WTC11 (cell line): ENCODE measurements around the gene FUBP3. TPM values are rescaled to one million over a fixed set of nuclear protein-coding genes. Genes with fewer than 3 reads are reported as not detected.

Experiments
- ATAC-seq: fragments of 200-7000 bp; cut with Tn5 transposase; 2 replicates; pipeline ENCODE4 v1.10.0; 2021; ENCODE audit warnings: mild to moderate bottlenecking, moderate library complexity
- Bru-seq: library from RNA; stranded (reverse); fragments of 400-500 nt; gene quantifications from one replicate; lab custom pipeline; 2021; lab: Mats Ljungman, UMichigan
- CTCF ChIA-PET: fragments of 300-600 bp; sonication (Branson Sonifier 250); formaldehyde crosslinking; loops from one replicate; lab custom pipeline; 2021; ENCODE audit warnings: antibody characterized with exemption; lab: Charles Lee
- POLR2A ChIA-PET: fragments of 350-600 bp; sonication (Branson Sonifier 250); formaldehyde crosslinking; loops from one replicate; lab custom pipeline; 2021; ENCODE audit warnings: antibody characterized with exemption; lab: Charles Lee
- DNase-seq: peaks from one replicate; pipeline ENCODE4 v3.0.0; 2021; ENCODE audit warnings: low spot score
- H3K27ac Mint-ChIP-seq: 2 replicates; pipeline ENCODE4 v1.8.0; 2021; ENCODE audit warnings: mixed read lengths
- H3K27me3 Mint-ChIP-seq: 2 replicates; pipeline ENCODE4 v1.8.0; 2021; ENCODE audit warnings: low read depth, mild to moderate bottlenecking, moderate library complexity, mixed read lengths
- H3K36me3 Mint-ChIP-seq: 2 replicates; pipeline ENCODE4 v1.8.0; 2021; ENCODE audit warnings: mixed read lengths
- H3K4me1 Mint-ChIP-seq: 2 replicates; pipeline ENCODE4 v1.8.0; 2022; ENCODE audit warnings: mixed read lengths
- H3K4me3 Mint-ChIP-seq: 2 replicates; pipeline ENCODE4 v1.8.0; 2021; ENCODE audit warnings: mild to moderate bottlenecking, moderate library complexity, mixed read lengths
- H3K9me3 Mint-ChIP-seq: 2 replicates; pipeline ENCODE4 v1.8.0; 2021; ENCODE audit warnings: mixed read lengths
- CBFB ChIP-seq: sonication (generic); formaldehyde crosslinking; IDR thresholded peaks from 2 replicates; pipeline ENCODE4 v1.8.1; 2022; ENCODE audit warnings: mild to moderate bottlenecking, low read depth, missing genetic modification reagents
- ETV6 ChIP-seq: sonication (generic); formaldehyde crosslinking; IDR thresholded peaks from 2 replicates; pipeline ENCODE4 v1.8.1; 2022; ENCODE audit warnings: mild to moderate bottlenecking, missing genetic modification reagents
- FOXJ3 ChIP-seq: sonication (generic); formaldehyde crosslinking; IDR thresholded peaks from 2 replicates; pipeline ENCODE4 v1.9.0; 2021; ENCODE audit warnings: missing genetic modification reagents, mild to moderate bottlenecking, borderline replicate concordance
- HMGA2 ChIP-seq: fragments of 250-450 bp; sonication (Bioruptor Pico); IDR thresholded peaks from 2 replicates; pipeline ENCODE4 v1.4.0; 2021; ENCODE audit warnings: mild to moderate bottlenecking, moderate library complexity
- HMGXB4 ChIP-seq: sonication (generic); formaldehyde crosslinking; IDR thresholded peaks from 2 replicates; pipeline ENCODE4 v1.8.1; 2023; ENCODE audit warnings: mild to moderate bottlenecking, moderate library complexity, missing genetic modification reagents
- IRF1 ChIP-seq: sonication (generic); formaldehyde crosslinking; IDR thresholded peaks from 2 replicates; pipeline ENCODE4 v1.8.0; 2023; ENCODE audit warnings: missing genetic modification reagents
- KAT7 ChIP-seq: sonication (generic); formaldehyde crosslinking; IDR thresholded peaks from 2 replicates; pipeline ENCODE4 v1.8.1; 2023; ENCODE audit warnings: missing genetic modification reagents, mild to moderate bottlenecking, borderline replicate concordance
- MAX ChIP-seq: sonication (generic); formaldehyde crosslinking; IDR thresholded peaks from 2 replicates; pipeline ENCODE4 v1.8.0; 2022; ENCODE audit warnings: mild to moderate bottlenecking, missing genetic modification reagents
- NR2C2 ChIP-seq: sonication (generic); formaldehyde crosslinking; IDR thresholded peaks from 2 replicates; pipeline ENCODE4 v1.8.0; 2022; ENCODE audit warnings: mild to moderate bottlenecking, missing genetic modification reagents
- SP1 ChIP-seq: sonication (generic); formaldehyde crosslinking; conservative IDR thresholded peaks from 2 replicates; pipeline ENCODE4 v1.8.1; 2022; ENCODE audit warnings: missing genetic modification reagents
- TCF7 ChIP-seq: sonication (generic); formaldehyde crosslinking; IDR thresholded peaks from 2 replicates; pipeline ENCODE4 v1.8.0; 2022; ENCODE audit warnings: mild to moderate bottlenecking, low read depth, missing genetic modification reagents, moderate library complexity
- TEAD1 ChIP-seq: sonication (generic); formaldehyde crosslinking; IDR thresholded peaks from 2 replicates; pipeline ENCODE4 v1.8.0; 2022; ENCODE audit warnings: mild to moderate bottlenecking, missing genetic modification reagents
- TEAD4 ChIP-seq: sonication (generic); formaldehyde crosslinking; IDR thresholded peaks from 2 replicates; pipeline ENCODE4 v1.8.0; 2022; ENCODE audit warnings: mild to moderate bottlenecking, missing genetic modification reagents
- ZNF232 ChIP-seq: sonication (generic); formaldehyde crosslinking; IDR thresholded peaks from 2 replicates; pipeline ENCODE4 v1.8.0; 2022; ENCODE audit warnings: mild to moderate bottlenecking, missing genetic modification reagents
- long read RNA-seq, 3 experiments: library from RNA in 1 of 3; library from capped mRNA in 1 of 3; library from polyadenylated mRNA in 1 of 3; unstranded in 2 of 3; stranded (forward) in 1 of 3; transcript quantifications; one replicate each; pipeline ENCODE4 v2.0.0, GENCODE V29; 2021
- total RNA-seq: library from RNA; stranded (reverse); gene quantifications from 3 replicates; pipeline ENCODE4 v1.2.3, GENCODE V29; 2021
- TF ChIP-seq, protein P1 (sequence below): sonication (generic); formaldehyde crosslinking; IDR thresholded peaks from 2 replicates; pipeline ENCODE4 v1.8.1; 2022; ENCODE audit warnings: mild to moderate bottlenecking, moderate library complexity, missing genetic modification reagents
- TF ChIP-seq, protein P2 (sequence below): sonication (generic); formaldehyde crosslinking; conservative IDR thresholded peaks from 2 replicates; pipeline ENCODE4 v1.8.1; 2023; ENCODE audit warnings: mild to moderate bottlenecking, low read depth, missing genetic modification reagents, moderate library complexity
- TF ChIP-seq, protein P3 (sequence below): sonication (generic); formaldehyde crosslinking; IDR thresholded peaks from 2 replicates; pipeline ENCODE4 v1.8.0; 2022; ENCODE audit warnings: mild to moderate bottlenecking, missing genetic modification reagents
- TF ChIP-seq, protein P4 (sequence below): sonication (generic); formaldehyde crosslinking; IDR thresholded peaks from 2 replicates; pipeline ENCODE4 v1.8.0; 2023; ENCODE audit warnings: missing genetic modification reagents, mild to moderate bottlenecking, borderline replicate concordance

Gene FUBP3, protein sequence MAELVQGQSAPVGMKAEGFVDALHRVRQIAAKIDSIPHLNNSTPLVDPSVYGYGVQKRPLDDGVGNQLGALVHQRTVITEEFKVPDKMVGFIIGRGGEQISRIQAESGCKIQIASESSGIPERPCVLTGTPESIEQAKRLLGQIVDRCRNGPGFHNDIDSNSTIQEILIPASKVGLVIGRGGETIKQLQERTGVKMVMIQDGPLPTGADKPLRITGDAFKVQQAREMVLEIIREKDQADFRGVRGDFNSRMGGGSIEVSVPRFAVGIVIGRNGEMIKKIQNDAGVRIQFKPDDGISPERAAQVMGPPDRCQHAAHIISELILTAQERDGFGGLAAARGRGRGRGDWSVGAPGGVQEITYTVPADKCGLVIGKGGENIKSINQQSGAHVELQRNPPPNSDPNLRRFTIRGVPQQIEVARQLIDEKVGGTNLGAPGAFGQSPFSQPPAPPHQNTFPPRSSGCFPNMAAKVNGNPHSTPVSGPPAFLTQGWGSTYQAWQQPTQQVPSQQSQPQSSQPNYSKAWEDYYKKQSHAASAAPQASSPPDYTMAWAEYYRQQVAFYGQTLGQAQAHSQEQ
- total RNA-seq: 68.4 to 83.0 TPM (median 69.6 TPM) in 3 replicates
- percentile 87 among the genes with signal in this experiment for Bru-seq, nascent RNA
- long read RNA-seq, experiment 1, transcript FUBP3-201 (19 exons, 3,124 nt): major isoform, 322 of 523 reads
- long read RNA-seq, experiment 1, partial matches to known transcripts: 46 of 523 reads
- long read RNA-seq, experiment 1, other reads (novel, unspliced or antisense): 150 of 523 reads
- long read RNA-seq, experiment 2, transcript FUBP3-201 (19 exons, 3,124 nt): major isoform, 27 of 114 reads
- long read RNA-seq, experiment 2, partial matches to known transcripts: 55 of 114 reads
- long read RNA-seq, experiment 2, other reads (novel, unspliced or antisense): 30 of 114 reads
- long read RNA-seq, experiment 3, transcript FUBP3-201 (19 exons, 3,124 nt): major isoform, 6 of 34 reads
- long read RNA-seq, experiment 3, transcript FUBP3-203 (2 exons, 2,228 nt): major isoform, 6 of 34 reads
- long read RNA-seq, experiment 3, partial matches to known transcripts: 9 of 34 reads
- long read RNA-seq, experiment 3, other reads (novel, unspliced or antisense): 8 of 34 reads

DNA sequence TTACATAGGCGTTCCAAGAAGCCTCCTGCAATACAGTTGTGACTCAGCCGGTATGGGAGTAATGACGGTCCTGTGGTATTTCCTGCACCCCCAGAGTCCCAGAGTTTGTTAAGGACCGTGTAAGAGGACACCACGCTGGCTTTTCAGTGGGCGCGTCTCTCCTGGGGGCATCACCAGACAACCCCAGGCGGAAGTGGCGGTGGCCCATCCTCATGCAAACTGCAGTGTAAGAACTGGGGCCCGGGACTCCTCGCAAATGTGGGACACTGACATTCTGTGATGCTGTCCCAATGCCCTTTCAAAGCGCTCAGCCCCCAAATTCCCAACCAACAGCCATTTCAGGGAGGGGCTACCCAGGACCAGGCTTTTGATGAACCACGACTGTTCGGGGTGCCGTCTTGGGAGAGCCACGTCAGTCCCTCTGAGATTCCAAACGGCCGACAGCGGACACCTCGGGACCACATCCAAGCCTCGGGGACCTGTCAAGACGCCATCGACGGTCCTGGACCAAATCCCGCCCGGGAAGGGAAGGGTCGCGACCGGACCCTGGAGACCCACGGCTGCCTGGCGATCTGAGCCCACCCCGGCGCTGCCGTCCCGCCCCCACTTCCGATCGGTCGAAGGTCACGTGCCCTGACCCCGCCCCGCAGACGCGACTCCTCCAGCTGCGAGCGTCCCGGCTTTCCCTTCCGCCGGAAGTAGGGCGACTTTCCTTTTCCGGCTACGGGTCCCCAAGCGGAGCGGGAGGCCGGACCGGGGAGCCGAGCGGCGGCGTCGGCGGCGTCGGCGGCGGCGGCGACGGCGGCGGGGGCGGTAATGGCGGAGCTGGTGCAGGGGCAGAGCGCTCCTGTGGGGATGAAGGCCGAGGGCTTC lies at the start of gene FUBP3:
Gene FUBP3 (plus strand): TSS at position 713 of the 873 bp plus-strand sequence. CDS start 104 bp downstream, at position 817.
- Mint-ChIP-seq H3K36me3 (no peaks in the 10 kb centered on the region; the same call in 1 of the 2 replicates), H3K9me3 (no peaks in the 10 kb centered on the region), H3K27ac (peak within 1 kb of the TSS; percentile 86), H3K27me3 (peaks cover 3% of the 10 kb centered on the region; the same call in 1 of the 2 replicates), H3K4me3 (peak within 1 kb of the TSS; percentile 84), H3K4me1 (peaks cover 16% of the 10 kb centered on the region)
- ATAC-seq (peak; percentile 86), DNase-seq (peak; percentile 92)
- POLR2A ChIA-PET: no interaction called here
- CTCF ChIA-PET: interaction anchor here (0.7 to 1.4 kb wide), 3 partner anchors 37 to 118 kb away, joined by 3 to 5 read pairs (median 4); no protein-coding TSS in a partner anchor
- TF ChIP-seq, protein P1, sequence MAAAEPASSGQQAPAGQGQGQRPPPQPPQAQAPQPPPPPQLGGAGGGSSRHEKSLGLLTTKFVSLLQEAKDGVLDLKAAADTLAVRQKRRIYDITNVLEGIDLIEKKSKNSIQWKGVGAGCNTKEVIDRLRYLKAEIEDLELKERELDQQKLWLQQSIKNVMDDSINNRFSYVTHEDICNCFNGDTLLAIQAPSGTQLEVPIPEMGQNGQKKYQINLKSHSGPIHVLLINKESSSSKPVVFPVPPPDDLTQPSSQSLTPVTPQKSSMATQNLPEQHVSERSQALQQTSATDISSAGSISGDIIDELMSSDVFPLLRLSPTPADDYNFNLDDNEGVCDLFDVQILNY: peak; percentile 65; the same call in 1 of the 2 replicates
- TF ChIP-seq ZNF232 (CRISPR knock-in tag) (0 out of 2 replicates have a peak, but pooled peaks have one; percentile 66), FOXJ3 (CRISPR knock-in tag) (no peak), HMGXB4 (CRISPR knock-in tag) (peak; percentile 29; the same call in 1 of the 2 replicates), HMGA2 (CRISPR knock-in tag) (no peak), NR2C2 (CRISPR knock-in tag) (no peak), KAT7 (CRISPR knock-in tag) (peak; percentile 56; the same call in 1 of the 2 replicates), CBFB (CRISPR knock-in tag) (no peak), IRF1 (CRISPR knock-in tag) (peak; percentile 69; the same call in 1 of the 2 replicates), ETV6 (CRISPR knock-in tag) (peak; percentile 88), TEAD4 (CRISPR knock-in tag) (0 out of 2 replicates have a peak, but pooled peaks have one; percentile 22), MAX (CRISPR knock-in tag) (peak; percentile 72), TCF7 (CRISPR knock-in tag) (peak; percentile 63; the same call in 1 of the 2 replicates), SP1 (peak; percentile 93), TEAD1 (CRISPR knock-in tag) (peak; percentile 24; the same call in 1 of the 2 replicates)
- TF ChIP-seq, protein P2, sequence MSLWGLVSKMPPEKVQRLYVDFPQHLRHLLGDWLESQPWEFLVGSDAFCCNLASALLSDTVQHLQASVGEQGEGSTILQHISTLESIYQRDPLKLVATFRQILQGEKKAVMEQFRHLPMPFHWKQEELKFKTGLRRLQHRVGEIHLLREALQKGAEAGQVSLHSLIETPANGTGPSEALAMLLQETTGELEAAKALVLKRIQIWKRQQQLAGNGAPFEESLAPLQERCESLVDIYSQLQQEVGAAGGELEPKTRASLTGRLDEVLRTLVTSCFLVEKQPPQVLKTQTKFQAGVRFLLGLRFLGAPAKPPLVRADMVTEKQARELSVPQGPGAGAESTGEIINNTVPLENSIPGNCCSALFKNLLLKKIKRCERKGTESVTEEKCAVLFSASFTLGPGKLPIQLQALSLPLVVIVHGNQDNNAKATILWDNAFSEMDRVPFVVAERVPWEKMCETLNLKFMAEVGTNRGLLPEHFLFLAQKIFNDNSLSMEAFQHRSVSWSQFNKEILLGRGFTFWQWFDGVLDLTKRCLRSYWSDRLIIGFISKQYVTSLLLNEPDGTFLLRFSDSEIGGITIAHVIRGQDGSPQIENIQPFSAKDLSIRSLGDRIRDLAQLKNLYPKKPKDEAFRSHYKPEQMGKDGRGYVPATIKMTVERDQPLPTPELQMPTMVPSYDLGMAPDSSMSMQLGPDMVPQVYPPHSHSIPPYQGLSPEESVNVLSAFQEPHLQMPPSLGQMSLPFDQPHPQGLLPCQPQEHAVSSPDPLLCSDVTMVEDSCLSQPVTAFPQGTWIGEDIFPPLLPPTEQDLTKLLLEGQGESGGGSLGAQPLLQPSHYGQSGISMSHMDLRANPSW (CRISPR knock-in tag): 0 out of 2 replicates have a peak, but pooled peaks have one; percentile 58
- TF ChIP-seq, protein P3, sequence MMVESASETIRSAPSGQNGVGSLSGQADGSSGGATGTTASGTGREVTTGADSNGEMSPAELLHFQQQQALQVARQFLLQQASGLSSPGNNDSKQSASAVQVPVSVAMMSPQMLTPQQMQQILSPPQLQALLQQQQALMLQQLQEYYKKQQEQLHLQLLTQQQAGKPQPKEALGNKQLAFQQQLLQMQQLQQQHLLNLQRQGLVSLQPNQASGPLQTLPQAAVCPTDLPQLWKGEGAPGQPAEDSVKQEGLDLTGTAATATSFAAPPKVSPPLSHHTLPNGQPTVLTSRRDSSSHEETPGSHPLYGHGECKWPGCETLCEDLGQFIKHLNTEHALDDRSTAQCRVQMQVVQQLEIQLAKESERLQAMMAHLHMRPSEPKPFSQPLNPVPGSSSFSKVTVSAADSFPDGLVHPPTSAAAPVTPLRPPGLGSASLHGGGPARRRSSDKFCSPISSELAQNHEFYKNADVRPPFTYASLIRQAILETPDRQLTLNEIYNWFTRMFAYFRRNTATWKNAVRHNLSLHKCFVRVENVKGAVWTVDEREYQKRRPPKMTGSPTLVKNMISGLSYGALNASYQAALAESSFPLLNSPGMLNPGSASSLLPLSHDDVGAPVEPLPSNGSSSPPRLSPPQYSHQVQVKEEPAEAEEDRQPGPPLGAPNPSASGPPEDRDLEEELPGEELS: peak; percentile 48; the same call in 1 of the 2 replicates
- TF ChIP-seq, protein P4, sequence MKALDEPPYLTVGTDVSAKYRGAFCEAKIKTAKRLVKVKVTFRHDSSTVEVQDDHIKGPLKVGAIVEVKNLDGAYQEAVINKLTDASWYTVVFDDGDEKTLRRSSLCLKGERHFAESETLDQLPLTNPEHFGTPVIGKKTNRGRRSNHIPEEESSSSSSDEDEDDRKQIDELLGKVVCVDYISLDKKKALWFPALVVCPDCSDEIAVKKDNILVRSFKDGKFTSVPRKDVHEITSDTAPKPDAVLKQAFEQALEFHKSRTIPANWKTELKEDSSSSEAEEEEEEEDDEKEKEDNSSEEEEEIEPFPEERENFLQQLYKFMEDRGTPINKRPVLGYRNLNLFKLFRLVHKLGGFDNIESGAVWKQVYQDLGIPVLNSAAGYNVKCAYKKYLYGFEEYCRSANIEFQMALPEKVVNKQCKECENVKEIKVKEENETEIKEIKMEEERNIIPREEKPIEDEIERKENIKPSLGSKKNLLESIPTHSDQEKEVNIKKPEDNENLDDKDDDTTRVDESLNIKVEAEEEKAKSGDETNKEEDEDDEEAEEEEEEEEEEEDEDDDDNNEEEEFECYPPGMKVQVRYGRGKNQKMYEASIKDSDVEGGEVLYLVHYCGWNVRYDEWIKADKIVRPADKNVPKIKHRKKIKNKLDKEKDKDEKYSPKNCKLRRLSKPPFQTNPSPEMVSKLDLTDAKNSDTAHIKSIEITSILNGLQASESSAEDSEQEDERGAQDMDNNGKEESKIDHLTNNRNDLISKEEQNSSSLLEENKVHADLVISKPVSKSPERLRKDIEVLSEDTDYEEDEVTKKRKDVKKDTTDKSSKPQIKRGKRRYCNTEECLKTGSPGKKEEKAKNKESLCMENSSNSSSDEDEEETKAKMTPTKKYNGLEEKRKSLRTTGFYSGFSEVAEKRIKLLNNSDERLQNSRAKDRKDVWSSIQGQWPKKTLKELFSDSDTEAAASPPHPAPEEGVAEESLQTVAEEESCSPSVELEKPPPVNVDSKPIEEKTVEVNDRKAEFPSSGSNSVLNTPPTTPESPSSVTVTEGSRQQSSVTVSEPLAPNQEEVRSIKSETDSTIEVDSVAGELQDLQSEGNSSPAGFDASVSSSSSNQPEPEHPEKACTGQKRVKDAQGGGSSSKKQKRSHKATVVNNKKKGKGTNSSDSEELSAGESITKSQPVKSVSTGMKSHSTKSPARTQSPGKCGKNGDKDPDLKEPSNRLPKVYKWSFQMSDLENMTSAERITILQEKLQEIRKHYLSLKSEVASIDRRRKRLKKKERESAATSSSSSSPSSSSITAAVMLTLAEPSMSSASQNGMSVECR (CRISPR knock-in tag): no peak; the same call in 1 of the 2 replicates
